ENCODE data around the gene SULT1E1. TPM values are rescaled to one million over a fixed set of nuclear protein-coding genes. Genes with fewer than 3 reads are reported as not detected.
"Not testable (repeated sequence)": the region's sequence is repeated elsewhere in the genome, so short reads cannot be mapped to it uniquely, and the experiment has no call there.

Gene SULT1E1
- total RNA-seq, 2 experiments from 2014 or later, result not detected

GRCh38 chr4:69831270-69831627 lies 28.7 kb downstream of the SULT1E1 start:
- H3K27me3 Mint-ChIP-seq, result no peaks in the 10 kb centered on the region
- no peaks in the 10 kb centered on the region for H3K36me3 Mint-ChIP-seq
- H3K9me3 Mint-ChIP-seq, result no peaks in the 10 kb centered on the region
- peak overlapping the region; percentile 84 for H3K4me3 Mint-ChIP-seq
- H3K4me1 Mint-ChIP-seq, result peaks cover 10% of the 10 kb centered on the region
- DNase-seq, result no peak
- H3K27ac Mint-ChIP-seq, result peak overlapping the region; percentile 59

- DNase-seq, result no peak
These were observed 29.2 kb downstream of the SULT1E1 start for GRCh38 chr4:69830560-69831269.

GRCh38 chr4:69830192-69830559 lies 29.8 kb downstream of the SULT1E1 start:
- peaks cover 12% of the 10 kb centered on the region for H3K4me1 Mint-ChIP-seq
- no peaks in the 10 kb centered on the region for H3K36me3 Mint-ChIP-seq
- DNase-seq, result no peak
- H3K27ac Mint-ChIP-seq, result no peak overlapping the region
- no peak overlapping the region for H3K4me3 Mint-ChIP-seq
- no peaks in the 10 kb centered on the region for H3K27me3 Mint-ChIP-seq
- no peaks in the 10 kb centered on the region for H3K9me3 Mint-ChIP-seq

More at GRCh38 chr4:69830560-69831269, 29.2 kb downstream of the SULT1E1 start:
- Mint-ChIP-seq H3K27me3 (no peaks in the 10 kb centered on the region), H3K4me3 (no peak overlapping the region), H3K27ac (no peak overlapping the region), H3K36me3 (no peaks in the 10 kb centered on the region), H3K9me3 (no peaks in the 10 kb centered on the region), H3K4me1 (peaks cover 10% of the 10 kb centered on the region)

- no peak for DNase-seq
- no peak overlapping the region for H3K4me3 Mint-ChIP-seq
- H3K4me1 Mint-ChIP-seq, result peaks cover 17% of the 10 kb centered on the region
- H3K27me3 Mint-ChIP-seq, result no peaks in the 10 kb centered on the region
- H3K36me3 Mint-ChIP-seq, result no peaks in the 10 kb centered on the region
- H3K9me3 Mint-ChIP-seq, result no peaks in the 10 kb centered on the region
- H3K27ac Mint-ChIP-seq, result no peak overlapping the region
These were observed 30.3 kb downstream of the SULT1E1 start for GRCh38 chr4:69829678-69830077.

- H3K9me3 Mint-ChIP-seq, result no peaks in the 10 kb centered on the region
- no peak for DNase-seq
- H3K4me3 Mint-ChIP-seq, result no peak overlapping the region
- H3K27me3 Mint-ChIP-seq, result no peaks in the 10 kb centered on the region
- no peak overlapping the region for H3K27ac Mint-ChIP-seq
- H3K4me1 Mint-ChIP-seq, result peaks cover 21% of the 10 kb centered on the region
- H3K36me3 Mint-ChIP-seq, result no peaks in the 10 kb centered on the region
These were observed 31.1 kb downstream of the SULT1E1 start for GRCh38 chr4:69828828-69829227.

- H3K9me3 Mint-ChIP-seq, H3K4me3 Mint-ChIP-seq, H3K27me3 Mint-ChIP-seq: not testable (repeated sequence)
These were observed 34.9 kb downstream of the SULT1E1 start for GRCh38 chr4:69825056-69825455.

GRCh38 chr4:69823481-69824186 lies 36.3 kb downstream of the SULT1E1 start:
- H3K4me1 Mint-ChIP-seq, result peaks cover 13% of the 10 kb centered on the region

More at GRCh38 chr4:69825056-69825455, 34.9 kb downstream of the SULT1E1 start:
- H3K4me1 Mint-ChIP-seq, result peaks cover 13% of the 10 kb centered on the region
- not testable (repeated sequence) for DNase-seq, H3K36me3 Mint-ChIP-seq, H3K27ac Mint-ChIP-seq

GRCh38 chr4:69823048-69823447 lies 36.9 kb downstream of the SULT1E1 start:
- Mint-ChIP-seq H3K27me3 (no peaks in the 10 kb centered on the region), H3K36me3 (no peaks in the 10 kb centered on the region), H3K4me3 (no peak overlapping the region), H3K9me3 (no peaks in the 10 kb centered on the region), H3K4me1 (peaks cover 14% of the 10 kb centered on the region), H3K27ac (no peak overlapping the region)
- no peak for DNase-seq

More at GRCh38 chr4:69823481-69824186, 36.3 kb downstream of the SULT1E1 start:
- peak; percentile 30 for DNase-seq
- no peak overlapping the region for H3K27ac Mint-ChIP-seq
- H3K4me3 Mint-ChIP-seq, result no peak overlapping the region
- no peaks in the 10 kb centered on the region for H3K9me3 Mint-ChIP-seq
- no peaks in the 10 kb centered on the region for H3K27me3 Mint-ChIP-seq
- H3K36me3 Mint-ChIP-seq, result no peaks in the 10 kb centered on the region

GRCh38 chr4:69822198-69822597 lies 37.7 kb downstream of the SULT1E1 start:
- Mint-ChIP-seq H3K36me3 (no peaks in the 10 kb centered on the region), H3K4me1 (peaks cover 15% of the 10 kb centered on the region), H3K27me3 (no peaks in the 10 kb centered on the region), H3K27ac (no peak overlapping the region), H3K4me3 (no peak overlapping the region), H3K9me3 (no peaks in the 10 kb centered on the region)
- no peak for DNase-seq

GRCh38 chr4:69818060-69818639 lies 41.8 kb downstream of the SULT1E1 start:
- no peak overlapping the region for H3K4me3 Mint-ChIP-seq
- H3K36me3 Mint-ChIP-seq, result no peaks in the 10 kb centered on the region
- H3K27me3 Mint-ChIP-seq, result no peaks in the 10 kb centered on the region
- H3K4me1 Mint-ChIP-seq, result peaks cover 3% of the 10 kb centered on the region
- no peaks in the 10 kb centered on the region for H3K9me3 Mint-ChIP-seq
- DNase-seq, result no peak
- H3K27ac Mint-ChIP-seq, result no peak overlapping the region

GRCh38 chr4:69816236-69816635 lies 43.7 kb downstream of the SULT1E1 start:
- Mint-ChIP-seq H3K36me3 (no peaks in the 10 kb centered on the region), H3K4me1 (peaks cover 3% of the 10 kb centered on the region), H3K4me3 (no peak overlapping the region), H3K27ac (no peak overlapping the region), H3K27me3 (no peaks in the 10 kb centered on the region), H3K9me3 (no peaks in the 10 kb centered on the region)
- no peak for DNase-seq

- Mint-ChIP-seq H3K27ac (no peak overlapping the region), H3K36me3 (no peaks in the 10 kb centered on the region), H3K9me3 (no peaks in the 10 kb centered on the region), H3K27me3 (no peaks in the 10 kb centered on the region), H3K4me1 (peaks cover 3% of the 10 kb centered on the region), H3K4me3 (no peak overlapping the region)
- no peak for DNase-seq
These were observed 46.3 kb downstream of the SULT1E1 start for GRCh38 chr4:69813628-69814027.

GRCh38 chr4:69811166-69811565 lies 48.8 kb downstream of the SULT1E1 start:
- Mint-ChIP-seq H3K9me3 (peaks cover 2% of the 10 kb centered on the region), H3K27me3 (no peaks in the 10 kb centered on the region), H3K27ac (no peak overlapping the region), H3K4me1 (no peaks in the 10 kb centered on the region), H3K36me3 (no peaks in the 10 kb centered on the region), H3K4me3 (no peak overlapping the region)
- no peak for DNase-seq

- Mint-ChIP-seq H3K27ac (no peak overlapping the region), H3K4me1 (no peaks in the 10 kb centered on the region), H3K4me3 (no peak overlapping the region), H3K36me3 (no peaks in the 10 kb centered on the region), H3K27me3 (no peaks in the 10 kb centered on the region), H3K9me3 (no peaks in the 10 kb centered on the region)
- DNase-seq, result no peak
These were observed 59.3 kb downstream of the SULT1E1 start for GRCh38 chr4:69800599-69800998.

- Mint-ChIP-seq H3K27ac (no peak overlapping the region), H3K36me3 (no peaks in the 10 kb centered on the region), H3K27me3 (no peaks in the 10 kb centered on the region), H3K4me1 (no peaks in the 10 kb centered on the region), H3K9me3 (no peaks in the 10 kb centered on the region), H3K4me3 (no peak overlapping the region)
- no peak for DNase-seq
These were observed 60.6 kb downstream of the SULT1E1 start for GRCh38 chr4:69799337-69799736.
